A549 (cell line): ENCODE results near the gene PTPN14.

Experiments used
- EP300 ChIP-seq, 2 experiments: fragments of >200 bp; sonication (Bioruptor Twin); formaldehyde crosslinking; IDR thresholded peaks; 2 replicates in 1 of 2; 3 replicates in 1 of 2; pipeline ENCODE4 v1.6.1; 2016 to 2017
- PBX3 ChIP-seq: IDR thresholded peaks from 2 replicates; pipeline ENCODE4 v1.6.1; 2012
- POLR2AphosphoS2 ChIP-seq: conservative IDR thresholded peaks from 2 replicates; pipeline ENCODE4 v1.6.1; 2012; ENCODE audit warnings: low read length, improper control_type of control experiment, inconsistent platforms
- REST ChIP-seq: fragments of 200-600 bp; sonication (generic); IDR thresholded peaks from 2 replicates; pipeline ENCODE4 v1.6.1; 2016; ENCODE audit warnings: antibody characterized with exemption, mild to moderate bottlenecking, moderate library complexity

- no peak for TF ChIP-seq POLR2AphosphoS2
- TF ChIP-seq REST: no peak
- no peak for TF ChIP-seq PBX3
- no peak for TF ChIP-seq EP300 (IDR thresholded peaks at IDR 0.05)
These were observed 121.2 kb downstream of the PTPN14 start for GRCh38 chr1:214429951-214430770.
